ENCODE results near the gene BTBD16.

BTBD16 gene

GRCh38 chr10:122376364-122376961 is 105.4 kb downstream of the BTBD16 start:
- no peak for DNase-seq

- DNase-seq = no peak
Measured at GRCh38 chr10:122379041-122379440, 107.9 kb downstream of the BTBD16 start.

- no peak for DNase-seq
Measured at GRCh38 chr10:122379537-122379936, 108.4 kb downstream of the BTBD16 start.

GRCh38 chr10:122380703-122381102 is 109.6 kb downstream of the BTBD16 start:
- no peak for DNase-seq

- DNase-seq = no peak
Measured at GRCh38 chr10:122381680-122382079, 110.6 kb downstream of the BTBD16 start.

GRCh38 chr10:122386514-122386913 is 115.4 kb downstream of the BTBD16 start:
- no peak for DNase-seq

- no peak for DNase-seq
Measured at GRCh38 chr10:122387572-122387971, 116.5 kb downstream of the BTBD16 start.

Data from activated gamma-delta T cell treated with Interleukin-2 at 50 U/mL for 16 hours (primary cell).